HG02840 (cell line): ENCODE results near the gene KLRC2.
A peak's percentile ranks its signal among the peaks of the same experiment; 100 is the strongest.
"Not testable (repeated sequence)": the region's sequence is repeated elsewhere in the genome, so short reads cannot be mapped to it uniquely, and the experiment has no call there.

Experiments
- ATAC-seq: cut with Tn5 transposase; IDR thresholded peaks from one replicate; pipeline ENCODE4 v1.9.1; 2021; ENCODE audit warnings: mild to moderate bottlenecking, moderate library complexity, moderate number of reproducible peaks; ENCODE audit not compliant: unreplicated experiment, low FRiP score

KLRC2 gene

DNA sequence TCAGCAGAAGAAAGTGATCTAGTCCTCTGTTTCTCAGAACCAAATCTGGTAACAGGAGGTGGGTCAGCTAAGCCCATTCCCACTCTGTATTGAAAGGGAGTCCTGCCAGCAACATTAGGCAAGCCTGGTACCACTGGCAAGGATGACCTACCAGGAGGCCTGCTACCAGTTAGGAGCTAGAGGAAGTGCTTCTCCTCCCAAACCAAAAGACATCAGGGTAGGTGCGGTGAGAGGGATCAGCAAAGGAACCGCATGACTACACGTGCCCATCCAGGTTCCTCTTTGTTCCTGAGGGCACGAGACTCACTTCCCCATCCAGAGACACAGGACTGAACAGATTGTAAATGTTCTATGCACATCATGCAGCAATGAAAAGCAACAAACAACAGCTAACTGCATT lies 29.1 kb downstream of the KLRC2 start:
- no peak for ATAC-seq

DNA sequence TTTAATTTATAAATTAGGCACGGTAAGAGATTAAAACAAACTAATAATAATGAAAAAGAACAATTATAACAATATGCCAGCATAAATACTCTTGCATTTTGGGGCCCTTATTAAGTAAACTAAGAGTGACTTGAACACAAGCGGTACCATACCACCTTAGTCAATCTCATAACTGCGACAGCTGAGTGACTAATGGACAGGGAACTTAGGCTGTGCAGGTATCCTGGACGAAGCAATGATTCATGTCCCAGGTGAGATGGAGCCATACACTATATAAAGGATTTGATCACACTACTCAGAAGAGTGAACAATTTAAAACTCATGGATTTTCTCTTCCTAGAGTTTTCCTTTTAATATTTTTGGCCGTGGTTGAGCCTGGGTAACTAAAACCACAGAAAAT lies 30.5 kb downstream of the KLRC2 start:
- ATAC-seq, result no peak

DNA sequence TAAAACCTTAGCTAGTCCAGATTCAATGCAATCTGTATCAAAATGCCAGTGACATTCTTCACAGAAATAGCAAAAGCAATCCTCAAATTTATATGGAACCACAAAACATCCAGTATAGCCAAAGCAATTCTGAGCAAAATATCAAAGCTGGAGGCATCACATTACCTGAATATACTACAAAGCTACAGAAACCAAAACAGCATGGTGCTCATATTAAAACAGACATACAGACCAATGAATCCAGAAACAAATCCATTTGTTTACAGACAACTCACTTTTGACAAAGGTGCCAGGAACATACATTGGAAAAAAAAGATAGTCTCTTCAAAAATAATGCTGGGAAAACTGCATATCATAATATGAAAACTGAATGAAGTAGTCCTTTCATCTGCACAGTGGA lies 31.0 kb downstream of the KLRC2 start:
- ATAC-seq, result no peak

- no peak for ATAC-seq
Observed at GRCh38 chr12:10400829-10401228, 35.0 kb downstream of the KLRC2 start.

- ATAC-seq, result no peak
Observed at GRCh38 chr12:10398168-10398567, 37.6 kb downstream of the KLRC2 start.

DNA sequence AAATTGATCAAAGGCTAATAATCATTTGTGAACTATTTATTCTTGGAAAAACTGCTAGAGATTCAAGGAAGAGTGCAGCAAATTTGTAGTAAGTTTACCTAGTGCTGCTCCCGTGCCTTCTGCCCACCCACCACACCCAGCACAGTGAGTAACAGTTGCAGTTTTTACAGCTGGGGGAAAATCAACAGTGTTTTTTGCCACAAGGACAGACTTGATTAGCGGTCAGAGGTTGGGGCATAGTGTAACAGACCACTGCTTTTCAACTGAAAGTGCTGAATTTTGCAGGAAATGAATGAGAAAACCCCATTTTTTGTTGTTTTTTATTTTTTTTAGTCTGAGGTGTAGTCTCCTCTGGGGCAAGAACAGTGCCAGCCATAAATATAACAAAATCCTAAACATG lies 38.5 kb downstream of the KLRC2 start:
- ATAC-seq, result no peak

DNA sequence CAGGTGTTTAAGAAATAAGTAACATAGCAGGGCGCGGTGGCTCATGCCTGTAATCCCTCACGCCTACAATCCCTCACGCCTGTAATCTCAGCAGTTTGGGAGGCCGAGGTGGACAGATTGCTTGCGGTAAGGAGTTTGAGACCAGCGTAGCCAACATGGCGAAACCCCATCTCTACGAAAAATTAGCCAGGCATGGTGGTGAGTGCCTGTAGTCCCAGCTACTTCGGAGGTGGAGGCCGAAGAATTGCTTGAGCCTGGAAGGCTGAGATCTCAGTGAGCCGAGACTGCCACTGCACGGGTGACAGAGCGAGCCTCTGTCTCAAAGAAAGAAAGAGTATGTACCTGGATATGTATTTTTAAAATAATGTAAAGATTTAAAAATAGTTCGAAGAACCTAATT lies 39.6 kb downstream of the KLRC2 start:
- not testable (repeated sequence) for ATAC-seq

GRCh38 chr12:10395390-10395998 lies 40.3 kb downstream of the KLRC2 start:
- peak; percentile 81 for ATAC-seq

GRCh38 chr12:10394531-10395152 lies 41.2 kb downstream of the KLRC2 start:
- ATAC-seq, result not testable (repeated sequence)

DNA sequence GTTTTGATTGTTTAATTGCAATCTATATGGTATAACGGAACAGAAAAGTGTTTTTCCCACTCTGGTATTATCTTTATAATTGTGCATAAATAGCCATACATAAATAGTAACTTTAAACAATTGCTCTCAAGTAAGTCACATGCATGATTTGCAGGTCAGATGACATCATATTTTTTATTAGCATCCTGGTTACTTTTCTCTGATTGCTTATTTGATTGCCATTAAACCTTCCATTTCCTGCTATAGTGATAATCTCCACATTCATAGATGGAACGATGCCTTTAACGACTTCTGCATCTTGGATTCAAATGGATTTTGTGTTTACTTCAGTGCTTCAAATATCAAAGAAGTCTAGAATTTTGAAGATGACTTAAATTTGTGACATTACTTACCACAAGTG lies 42.5 kb downstream of the KLRC2 start:
- no peak for ATAC-seq

DNA sequence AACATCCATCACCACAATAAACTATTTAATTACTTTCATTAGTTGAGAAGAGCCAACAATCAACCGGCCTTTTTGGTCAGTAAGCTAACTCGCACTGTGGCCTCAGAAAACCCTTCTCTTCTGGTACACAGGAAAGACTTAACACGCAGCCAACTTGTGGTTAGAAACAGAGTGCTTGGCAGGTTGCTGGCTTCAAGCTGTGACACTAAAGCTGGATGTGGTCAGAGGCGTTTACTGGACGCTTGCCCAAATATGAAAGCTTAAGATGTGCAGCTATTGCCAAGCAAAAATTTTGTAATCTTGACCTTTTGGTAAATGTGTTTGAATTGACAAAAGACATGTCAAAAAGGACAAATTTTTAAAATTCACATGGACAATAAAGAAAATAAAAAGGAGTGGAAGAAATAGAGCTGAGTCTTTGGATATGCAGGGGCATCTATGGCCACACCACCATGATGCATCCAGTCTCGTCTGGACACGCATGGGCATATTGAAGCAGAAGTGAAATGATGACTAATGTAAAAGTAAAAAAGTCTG lies 43.3 kb downstream of the KLRC2 start:
- peak; percentile 54 for ATAC-seq

DNA sequence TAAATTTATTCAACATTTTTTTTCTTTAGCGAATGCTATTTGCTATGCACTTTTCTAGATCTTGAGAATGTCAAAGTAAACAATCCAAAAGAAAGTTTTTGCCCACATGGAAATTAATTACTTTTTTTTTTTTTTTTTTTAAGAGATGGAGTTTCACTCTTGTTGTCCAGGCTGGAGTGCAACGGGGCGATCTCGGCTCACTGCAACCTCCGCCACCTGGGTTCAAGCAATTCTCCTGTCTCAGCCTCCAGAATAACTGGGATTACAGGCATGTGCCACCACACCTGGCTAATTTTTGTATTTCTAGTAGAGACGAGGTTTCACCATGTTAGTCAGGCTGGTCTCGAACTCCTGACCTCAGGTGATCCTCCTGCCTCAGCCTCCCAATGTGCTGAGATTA lies 44.8 kb downstream of the KLRC2 start:
- ATAC-seq, result not testable (repeated sequence)

DNA sequence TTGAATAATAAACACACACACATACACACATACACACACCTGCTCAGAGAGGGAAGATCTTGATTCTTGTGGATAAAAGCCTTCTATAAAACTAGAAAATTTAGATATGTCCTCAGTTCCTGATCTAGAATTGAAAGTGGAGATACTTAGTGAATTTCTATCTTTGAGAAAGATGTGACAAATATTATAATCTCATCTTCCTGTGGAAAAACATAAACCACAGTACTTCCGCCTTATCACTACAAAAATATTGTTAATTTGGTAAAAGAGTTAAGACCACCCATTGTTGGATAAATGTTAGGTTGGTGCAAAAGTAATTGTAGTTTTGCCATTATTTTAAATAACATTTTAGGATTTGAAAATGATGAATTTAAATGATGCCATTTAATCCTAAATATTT lies 45.9 kb downstream of the KLRC2 start, which contains the start of gene KLRK1:
Gene KLRK1, minus strand, starts transcription at position 138 of the 400 bp plus-strand sequence. CDS start 1,231 bp downstream, outside the sequence.
- no peak for ATAC-seq

- ATAC-seq, result no peak
Observed at GRCh38 chr12:10388624-10389413, 47.0 kb downstream of the KLRC2 start.

GRCh38 chr12:10387498-10387897 lies 48.3 kb downstream of the KLRC2 start:
- not testable (repeated sequence) for ATAC-seq

DNA sequence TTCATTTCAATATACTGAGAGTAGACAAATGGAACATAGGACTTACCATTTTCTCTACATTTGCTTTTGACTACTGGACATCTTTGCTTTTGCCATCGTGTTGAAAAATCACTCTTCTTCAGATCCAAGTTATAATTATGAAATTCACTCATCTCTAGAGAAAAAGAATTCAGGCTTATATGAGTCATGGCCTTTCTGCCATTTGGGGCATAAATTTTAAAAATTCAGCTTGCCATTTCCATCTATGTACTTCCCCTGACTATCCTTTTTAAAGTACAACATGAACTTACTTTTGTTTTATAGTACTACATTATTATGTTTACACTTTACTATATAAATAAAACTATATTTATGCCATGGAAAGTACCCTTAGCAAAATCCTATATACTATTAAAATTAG lies 49.0 kb downstream of the KLRC2 start:
- no peak for ATAC-seq

DNA sequence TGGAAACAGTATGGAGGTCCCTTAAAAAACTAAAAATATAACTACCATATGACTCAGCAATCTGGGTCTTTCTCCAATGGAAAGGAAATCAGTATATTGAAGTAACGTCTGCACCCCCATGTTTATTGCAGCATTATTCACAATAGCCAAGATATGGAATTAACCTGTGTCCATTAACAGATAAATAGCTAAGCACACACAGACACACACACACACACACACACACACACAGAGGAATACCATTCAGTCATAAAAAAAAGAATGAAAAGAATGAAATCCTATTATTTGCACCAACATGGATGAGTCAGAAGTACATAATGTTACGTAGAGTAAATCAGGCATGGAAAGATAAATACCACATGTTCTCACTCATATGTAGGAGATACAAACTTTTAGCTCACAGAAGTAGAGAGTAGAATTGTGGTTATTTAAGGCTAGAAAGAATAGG lies 50.6 kb downstream of the KLRC2 start:
- no peak for ATAC-seq

GRCh38 chr12:10384191-10384590 lies 51.6 kb downstream of the KLRC2 start:
- ATAC-seq, result no peak

DNA sequence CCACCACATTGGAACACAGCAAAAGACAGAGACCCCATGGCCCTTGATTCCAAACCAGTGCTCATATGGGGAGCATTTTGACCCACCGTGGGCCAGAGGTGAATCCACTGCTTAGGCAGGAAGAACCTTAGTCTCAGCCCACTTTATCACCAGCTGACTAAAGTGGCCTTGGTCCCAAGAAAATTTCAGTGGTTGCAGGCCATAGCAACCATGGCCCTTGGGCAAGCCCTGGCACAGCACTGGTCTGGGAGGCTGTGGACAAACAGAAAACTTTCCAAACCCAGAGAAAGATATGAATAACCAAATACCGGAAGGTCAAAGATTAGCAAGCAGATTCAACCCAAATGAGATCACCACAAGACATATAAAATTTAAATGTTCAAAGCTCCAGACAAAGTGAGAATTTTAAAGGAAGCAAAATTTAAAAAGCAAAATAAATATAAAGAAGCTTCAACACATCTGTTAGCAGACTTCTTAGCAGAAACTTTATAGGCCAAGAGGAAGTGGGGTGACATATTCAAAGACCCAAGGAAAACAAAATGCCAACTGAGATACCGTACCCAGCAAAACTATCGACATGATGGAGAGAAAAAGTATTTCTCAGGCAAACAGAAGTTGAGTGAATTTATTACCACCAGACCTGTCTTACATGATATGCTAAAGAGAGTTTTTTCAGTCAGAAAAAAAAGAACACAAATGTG lies 53.7 kb downstream of the KLRC2 start:
- ATAC-seq, result no peak
